Astrocyte of the spinal cord (primary cell): ENCODE measurements around the gene SERPINE1.

ENCODE experiments used
- DNase-seq: peaks from one replicate; pipeline ENCODE4 v3.0.0; 2011; ENCODE audit warnings: low read depth, low spot score
- H3K4me3 ChIP-seq: 2 replicates; pipeline ENCODE4 v1.5.1; 2011; ENCODE audit warnings: low read depth, mild to moderate bottlenecking, low read length, moderate library complexity
- CTCF ChIP-seq: IDR thresholded peaks from 2 replicates; pipeline ENCODE4 v1.5.1; 2012; ENCODE audit warnings: low read depth, mild to moderate bottlenecking, low read length, inconsistent platforms
- in situ Hi-C: cut with HindIII; loops from 2 replicates; pipeline ENCODE4 v1.10.0; 2017; ENCODE audit warnings: low sequenced_read_pairs

SERPINE1 gene

DNA sequence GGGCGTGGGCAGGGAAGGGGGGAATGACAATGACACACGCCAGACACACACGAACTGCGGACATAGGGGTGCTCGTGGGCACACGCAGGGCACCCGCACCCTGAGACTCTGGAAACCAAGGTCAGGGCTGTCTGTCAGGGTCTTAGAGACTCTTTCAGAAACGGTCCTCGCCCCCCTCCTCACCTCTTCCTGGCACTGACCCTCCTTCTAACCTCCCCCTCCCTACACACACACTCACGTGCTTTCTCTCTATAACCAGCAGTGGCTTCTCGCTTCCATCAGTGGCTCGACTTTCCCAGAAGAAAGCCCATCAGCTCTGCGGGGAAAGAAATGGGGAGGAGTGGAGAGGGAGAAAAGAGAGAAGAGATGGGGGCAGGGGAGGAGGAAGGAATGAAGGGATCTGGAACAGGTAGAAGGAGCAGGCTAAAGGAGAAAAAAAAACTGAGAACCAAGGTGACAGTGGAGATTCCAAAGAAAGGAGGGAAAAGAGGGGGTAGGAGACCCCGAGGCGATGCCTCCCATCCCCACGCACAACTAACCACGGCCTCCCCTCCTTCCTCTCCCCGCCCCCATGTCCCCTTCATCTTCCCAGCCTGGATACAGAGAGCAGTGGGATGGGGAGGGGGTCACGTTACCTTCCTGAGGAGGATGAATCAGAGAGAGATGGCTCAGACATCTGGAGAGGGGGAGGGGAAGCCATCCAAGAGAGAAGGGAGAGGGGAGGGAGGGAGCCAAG is 40.2 kb downstream of the SERPINE1 start:
- no peak for DNase-seq
- no peak overlapping the region for H3K4me3 ChIP-seq
- in situ Hi-C loops = no loop called here
- no peak for TF ChIP-seq CTCF

GRCh38 chr7:101167645-101168411 is 40.9 kb downstream of the SERPINE1 start:
- TF ChIP-seq CTCF = no peak
- no peak overlapping the region for H3K4me3 ChIP-seq
- DNase-seq = no peak
- in situ Hi-C loops = no loop called here

- no peak for TF ChIP-seq CTCF
- DNase-seq = no peak
- H3K4me3 ChIP-seq = no peak overlapping the region
- in situ Hi-C loops = no loop called here
Observed at GRCh38 chr7:101168412-101169049, 41.6 kb downstream of the SERPINE1 start.

DNA sequence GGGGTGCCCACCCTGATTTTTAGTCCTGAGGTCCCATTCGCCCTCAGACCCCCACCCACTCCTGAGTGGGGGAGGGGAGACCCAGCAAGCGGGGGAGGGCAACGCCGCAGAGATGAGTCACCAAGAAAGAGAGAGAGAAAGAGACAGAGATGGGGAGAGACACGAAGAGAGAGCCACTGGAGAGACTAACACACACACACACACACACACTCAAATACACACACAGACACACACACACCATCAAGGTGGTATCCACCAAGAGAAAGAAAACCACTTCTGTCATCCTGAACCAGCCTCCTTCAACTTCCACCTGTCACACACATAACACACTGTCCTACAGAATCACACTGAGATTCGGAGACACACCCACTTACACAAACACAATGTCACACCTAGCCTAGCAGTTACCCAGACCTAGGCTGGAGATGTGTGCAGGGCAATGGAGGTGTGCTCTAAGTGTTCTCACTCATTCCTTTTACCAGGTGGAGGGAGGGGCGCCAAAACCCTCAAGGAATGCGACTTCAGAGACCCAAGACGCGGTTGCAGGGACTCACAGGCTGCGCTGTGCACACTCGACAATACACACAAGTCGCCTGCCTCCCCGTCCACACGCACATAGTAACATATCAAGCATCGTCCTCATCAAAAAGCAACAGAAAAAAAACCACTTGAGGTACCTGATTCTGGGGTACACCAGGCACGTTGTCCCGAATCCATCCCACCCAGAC is 42.4 kb downstream of the SERPINE1 start:
- TF ChIP-seq CTCF = no peak
- no peak for DNase-seq
- in situ Hi-C loops = no loop called here
- no peak overlapping the region for H3K4me3 ChIP-seq

GRCh38 chr7:101169838-101170551 is 43.1 kb downstream of the SERPINE1 start:
- H3K4me3 ChIP-seq = no peak overlapping the region
- in situ Hi-C loops = no loop called here
- DNase-seq = peak; percentile 48
- TF ChIP-seq CTCF = peak; percentile 97
